ENCODE results near the gene FHIT.
"Not testable (repeated sequence)": the region's sequence is repeated elsewhere in the genome, so short reads cannot be mapped to it uniquely, and the experiment has no call there.

FHIT gene

DNA sequence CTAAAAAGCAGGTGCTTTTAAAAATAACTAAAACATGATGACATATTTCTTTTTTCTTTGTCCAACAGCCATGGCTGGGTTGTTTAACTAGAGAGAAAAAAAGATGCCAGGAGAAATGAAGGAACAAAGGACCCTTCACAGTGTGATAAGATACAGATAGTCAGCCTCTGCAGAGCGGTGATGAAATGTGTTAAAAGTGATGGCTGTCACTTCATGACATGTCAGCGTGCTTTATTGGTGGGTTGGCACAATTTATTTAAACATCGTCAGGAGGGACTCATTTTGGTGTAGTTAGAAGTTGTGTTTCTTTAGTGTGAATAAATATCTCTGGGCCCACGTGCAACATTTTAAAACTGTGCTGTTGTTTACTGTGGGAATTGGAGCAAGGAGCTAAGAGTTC, 1314.1 kb downstream of the FHIT start:
- TF ChIP-seq, protein P1, sequence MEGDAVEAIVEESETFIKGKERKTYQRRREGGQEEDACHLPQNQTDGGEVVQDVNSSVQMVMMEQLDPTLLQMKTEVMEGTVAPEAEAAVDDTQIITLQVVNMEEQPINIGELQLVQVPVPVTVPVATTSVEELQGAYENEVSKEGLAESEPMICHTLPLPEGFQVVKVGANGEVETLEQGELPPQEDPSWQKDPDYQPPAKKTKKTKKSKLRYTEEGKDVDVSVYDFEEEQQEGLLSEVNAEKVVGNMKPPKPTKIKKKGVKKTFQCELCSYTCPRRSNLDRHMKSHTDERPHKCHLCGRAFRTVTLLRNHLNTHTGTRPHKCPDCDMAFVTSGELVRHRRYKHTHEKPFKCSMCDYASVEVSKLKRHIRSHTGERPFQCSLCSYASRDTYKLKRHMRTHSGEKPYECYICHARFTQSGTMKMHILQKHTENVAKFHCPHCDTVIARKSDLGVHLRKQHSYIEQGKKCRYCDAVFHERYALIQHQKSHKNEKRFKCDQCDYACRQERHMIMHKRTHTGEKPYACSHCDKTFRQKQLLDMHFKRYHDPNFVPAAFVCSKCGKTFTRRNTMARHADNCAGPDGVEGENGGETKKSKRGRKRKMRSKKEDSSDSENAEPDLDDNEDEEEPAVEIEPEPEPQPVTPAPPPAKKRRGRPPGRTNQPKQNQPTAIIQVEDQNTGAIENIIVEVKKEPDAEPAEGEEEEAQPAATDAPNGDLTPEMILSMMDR (IDR thresholded peaks at IDR 0.05; ENCODE audit: control insufficient read depth, insufficient read depth, low read depth, low read length, missing control alignments): no peak
- DNase-seq (ENCODE audit: low read depth): no peak
- H3K4me3 ChIP-seq (ENCODE audit: control insufficient read depth, low read depth, low read length): no peak overlapping the region

DNA sequence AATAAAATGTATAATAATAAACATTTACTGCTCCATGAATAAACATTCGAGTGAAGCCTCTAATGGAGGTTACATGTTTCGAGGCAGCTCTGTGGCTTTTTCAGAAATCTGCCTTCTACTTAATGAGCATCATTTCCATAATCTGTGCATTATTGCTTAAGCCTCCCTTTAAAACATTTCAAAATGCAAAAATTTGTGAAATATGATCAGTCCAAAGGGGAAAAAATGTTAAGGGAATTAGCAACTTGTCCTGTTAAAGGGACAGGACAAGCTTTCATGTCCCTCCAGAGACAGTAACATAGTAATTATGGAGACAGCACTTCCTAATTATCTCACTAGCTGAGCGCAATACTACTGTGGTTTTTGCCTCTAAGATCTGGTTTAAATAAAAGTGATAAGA, 1314.8 kb downstream of the FHIT start:
- DNase-seq (ENCODE audit: low read depth): no peak
- TF ChIP-seq, protein P1 (IDR thresholded peaks at IDR 0.05; ENCODE audit: control insufficient read depth, insufficient read depth, low read depth, low read length, missing control alignments): no peak
- H3K4me3 ChIP-seq (ENCODE audit: control insufficient read depth, low read depth, low read length): no peak overlapping the region

DNA sequence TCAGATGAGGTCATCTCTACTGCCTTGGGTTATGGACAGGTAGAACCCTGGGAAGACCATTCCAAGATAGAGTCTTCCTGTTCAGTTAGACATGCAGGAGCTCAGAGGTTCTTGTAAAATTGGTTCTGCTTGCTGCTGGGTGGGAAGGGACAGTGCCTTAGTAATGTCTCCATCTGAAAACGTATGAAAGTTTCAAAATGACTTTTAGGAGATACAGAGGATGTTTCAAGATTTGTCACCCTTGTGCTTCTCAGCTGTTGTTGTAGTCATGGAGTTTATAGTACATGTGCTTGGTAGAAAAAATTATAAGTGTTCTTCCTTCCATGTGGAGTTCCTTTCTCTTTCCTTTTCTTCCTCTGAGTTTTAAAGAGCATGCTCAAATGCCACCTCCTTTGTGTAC, 1316.2 kb downstream of the FHIT start:
- no peak for DNase-seq (ENCODE audit: low read depth)
- TF ChIP-seq, protein P1 (IDR thresholded peaks at IDR 0.05; ENCODE audit: control insufficient read depth, insufficient read depth, low read depth, low read length, missing control alignments): no peak

DNA sequence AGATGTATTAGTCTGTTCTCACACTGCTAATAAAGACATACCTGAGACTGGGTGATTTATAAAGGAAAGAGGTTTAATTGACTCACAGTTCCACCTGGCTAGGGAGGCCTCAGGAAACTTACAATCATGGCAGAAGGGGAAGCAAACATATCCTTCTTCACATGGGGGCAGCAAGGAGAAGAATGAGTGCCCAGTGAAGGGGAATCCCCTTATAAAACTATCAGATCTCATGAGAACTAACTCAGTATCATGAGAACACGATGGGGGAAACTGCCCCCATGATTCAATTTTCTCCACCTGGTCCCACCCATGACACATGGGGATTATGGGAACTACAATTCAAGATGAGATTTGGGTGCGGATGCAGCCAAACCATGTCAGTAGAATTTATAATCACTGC, 1316.7 kb downstream of the FHIT start:
- H3K4me3 ChIP-seq (ENCODE audit: control insufficient read depth, low read depth, low read length); DNase-seq (ENCODE audit: low read depth): not testable (repeated sequence)

More for the DNA sequence above, 1316.2 kb downstream of the FHIT start:
- no peak overlapping the region for H3K4me3 ChIP-seq (ENCODE audit: control insufficient read depth, low read depth, low read length)

DNA sequence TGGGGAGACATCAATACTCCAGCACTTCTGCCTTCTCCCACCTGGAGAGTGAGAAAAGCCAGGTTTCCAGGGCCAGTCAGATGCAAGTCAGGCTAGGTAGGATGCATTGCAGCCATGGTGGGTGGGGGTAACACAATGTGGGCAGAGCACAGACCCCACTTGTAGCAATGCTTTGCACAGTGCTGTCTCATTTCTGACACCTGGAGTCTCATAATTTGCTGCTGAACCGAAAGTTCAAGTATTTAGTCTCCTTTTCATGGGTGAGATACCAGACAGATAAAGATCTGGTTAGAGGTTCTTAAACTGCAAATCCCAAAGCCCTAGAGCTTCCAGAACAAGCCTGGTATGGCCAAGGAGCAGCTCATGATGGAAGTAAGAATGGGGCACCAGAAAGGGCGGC, 1321.1 kb downstream of the FHIT start:
- H3K4me3 ChIP-seq (ENCODE audit: control insufficient read depth, low read depth, low read length): no peak overlapping the region
- DNase-seq (ENCODE audit: low read depth): no peak
- TF ChIP-seq, protein P1 (IDR thresholded peaks at IDR 0.05; ENCODE audit: control insufficient read depth, insufficient read depth, low read depth, low read length, missing control alignments): no peak

DNA sequence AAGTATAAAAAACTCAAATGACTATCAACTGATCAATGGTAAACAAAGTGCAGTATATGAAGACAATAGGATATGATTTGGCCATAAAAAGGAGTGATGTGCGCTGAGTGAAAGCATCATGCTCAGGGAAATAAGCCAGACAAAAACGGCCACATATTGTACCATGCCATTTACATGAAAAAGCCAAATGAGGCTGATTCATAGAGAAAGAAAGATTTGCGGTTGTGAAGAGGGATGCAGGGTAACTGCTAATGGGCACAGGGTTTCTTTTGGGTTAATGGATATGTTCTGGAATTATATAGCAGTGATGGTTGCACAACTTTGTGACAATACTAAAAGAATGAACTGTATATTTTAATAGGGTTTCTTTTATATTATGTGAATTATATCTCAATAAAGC, 1324.2 kb downstream of the FHIT start:
- H3K4me3 ChIP-seq (ENCODE audit: control insufficient read depth, low read depth, low read length): no peak overlapping the region
- no peak for DNase-seq (ENCODE audit: low read depth)
- TF ChIP-seq, protein P1 (IDR thresholded peaks at IDR 0.05; ENCODE audit: control insufficient read depth, insufficient read depth, low read depth, low read length, missing control alignments): no peak

DNA sequence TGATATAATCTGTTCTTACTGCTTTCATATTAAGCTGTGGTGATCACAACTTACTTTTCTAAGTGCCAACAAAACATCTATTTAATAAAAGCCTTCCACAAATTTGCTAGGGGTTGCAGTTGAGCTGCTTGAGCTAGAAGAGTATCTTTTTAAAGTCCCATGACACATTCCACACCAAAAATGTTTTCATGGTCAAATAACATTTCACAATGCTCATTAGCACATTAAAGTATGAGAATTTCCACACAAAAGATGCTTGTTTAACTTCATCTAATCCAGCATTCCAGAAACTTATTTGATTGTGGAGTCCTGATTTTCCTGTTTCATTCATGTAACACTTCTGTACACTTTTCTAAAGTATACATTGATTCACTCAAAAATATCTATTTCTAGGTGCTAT, 1325.3 kb downstream of the FHIT start:
- DNase-seq (ENCODE audit: low read depth): no peak
- TF ChIP-seq, protein P1 (IDR thresholded peaks at IDR 0.05; ENCODE audit: control insufficient read depth, insufficient read depth, low read depth, low read length, missing control alignments): no peak

More for the DNA sequence above, 1325.3 kb downstream of the FHIT start:
- no peak overlapping the region for H3K4me3 ChIP-seq (ENCODE audit: control insufficient read depth, low read depth, low read length)

All from AG09309 (cell line).